ENCODE data around the gene YIF1A.

DNA sequence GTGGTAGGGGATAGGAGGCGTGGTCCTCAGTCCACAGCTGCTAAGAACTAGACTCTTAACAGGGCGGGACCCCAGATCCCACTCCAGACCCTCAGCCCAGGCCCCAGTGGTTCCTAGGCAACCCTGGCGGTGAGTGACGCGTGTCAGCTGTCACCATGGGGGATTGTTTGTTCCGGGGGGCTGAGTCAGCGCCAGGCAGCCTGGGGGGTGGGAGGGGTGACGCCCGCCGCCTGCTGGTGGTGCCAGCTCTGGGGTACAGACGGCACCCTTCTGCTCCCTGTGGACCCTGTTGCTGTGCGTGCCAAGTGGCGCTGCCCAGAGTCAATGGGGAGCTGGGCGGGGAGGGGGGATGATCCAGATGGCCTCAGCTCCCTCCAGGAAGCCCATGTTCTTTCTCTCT lies 8.5 kb downstream of the YIF1A start:
- no peak for TF ChIP-seq TAF1 (IDR thresholded peaks at IDR 0.05; ENCODE audit: borderline replicate concordance, low read depth, low read length)
- no peak for TF ChIP-seq POLR2AphosphoS5 (IDR thresholded peaks at IDR 0.05; ENCODE audit: low read depth, low read length)
- no peak for TF ChIP-seq POLR2A (IDR thresholded peaks at IDR 0.05; ENCODE audit: low read depth, low read length)

Data from GM12892 (cell line).